HCT116 (cell line): ENCODE data around the gene AMDHD1.

Experiments
- CTCF ChIP-seq, 3 experiments: fragments of 200-600 bp in 1 of 3; sonication (generic) in 1 of 3; IDR thresholded peaks in 2 of 3; conservative IDR thresholded peaks in 1 of 3; 2 replicates each; pipeline ENCODE4 v1.5.1; 2012 to 2017; ENCODE audit warnings: low read depth in 2 of 3, low read length in 2 of 3, antibody characterized with exemption in 1 of 3, borderline replicate concordance in 1 of 3, control low read depth in 1 of 3, mild to moderate bottlenecking in 1 of 3, mixed read lengths in 1 of 3, mixed run types in 1 of 3, moderate library complexity in 1 of 3; ENCODE audit not compliant: insufficient read depth in 1 of 3
- EZH2 ChIP-seq: fragments of 200-600 bp; sonication (generic); IDR thresholded peaks from 2 replicates; pipeline ENCODE4 v1.6.1; 2017; ENCODE audit warnings: antibody characterized with exemption, mixed run types
- EZH2phosphoT487 ChIP-seq: fragments of 200-600 bp; IDR thresholded peaks from 2 replicates; pipeline ENCODE4 v1.6.1; 2018; ENCODE audit warnings: antibody characterized with exemption, borderline replicate concordance
- MAX ChIP-seq: IDR thresholded peaks from 2 replicates; pipeline ENCODE4 v1.6.1; 2012
- POLR2A ChIP-seq: IDR thresholded peaks from 2 replicates; pipeline ENCODE4 v1.7.0; 2011; ENCODE audit warnings: borderline replicate concordance; ENCODE audit not compliant: insufficient read depth, insufficient read length; ENCODE audit errors: extremely low read depth
- POLR2AphosphoS5 ChIP-seq: IDR thresholded peaks from 2 replicates; pipeline ENCODE4 v1.6.1; 2011; ENCODE audit warnings: mild to moderate bottlenecking, low read depth, low read length, moderate library complexity
- RAD21 ChIP-seq: IDR thresholded peaks from 2 replicates; pipeline ENCODE4 v1.6.1; 2012; ENCODE audit warnings: low read depth, mild to moderate bottlenecking
- REST ChIP-seq: IDR thresholded peaks from 2 replicates; pipeline ENCODE4 v1.6.1; 2012; ENCODE audit warnings: low read depth
- SP1 ChIP-seq: IDR thresholded peaks from 2 replicates; pipeline ENCODE4 v1.6.1; 2012; ENCODE audit warnings: low read depth
- SRF ChIP-seq: IDR thresholded peaks from 2 replicates; pipeline ENCODE4 v1.6.1; 2012; ENCODE audit warnings: low read depth
- ZBTB33 ChIP-seq: IDR thresholded peaks from 2 replicates; pipeline ENCODE4 v1.6.1; 2011; ENCODE audit warnings: mild to moderate bottlenecking, low read length, moderate library complexity; ENCODE audit not compliant: insufficient replicate concordance; ENCODE audit errors: extremely low read depth

GRCh38 chr12:95976416-95976832 is 33.3 kb downstream of the AMDHD1 start:
- TF ChIP-seq EZH2 (no peak), MAX (no peak), EZH2phosphoT487 (no peak), CTCF (IDR thresholded peaks at IDR 0.05 in 2 of 3, conservative IDR thresholded peaks at IDR 0.05 in 1 of 3; ENCODE audit: borderline replicate concordance in 1 of 3, insufficient read depth in 1 of 3, low read depth in 2 of 3, low read length in 2 of 3) (no peak), RAD21 (no peak), POLR2AphosphoS5 (no peak), REST (no peak), ZBTB33 (no peak), SRF (no peak), SP1 (no peak), POLR2A (no peak)
